Adrenal gland (tissue), 12 donors: Measurements from ENCODE around the gene GBA2. TPM values are rescaled to one million over a fixed set of nuclear protein-coding genes. Genes with fewer than 3 reads are reported as not detected.
A peak's percentile ranks its signal among the peaks of the same experiment; 100 is the strongest.

ENCODE experiments used
- DNase-seq, 7 donors: peaks; one replicate each; pipeline ENCODE4 v3.0.0-alpha.2; 2019 to 2020
- H3K27ac ChIP-seq, 5 donors: fragments of 200-600 bp; sonication (generic) in 4 of 5; 1 replicate in 3 of 5; 2 replicates in 2 of 5; pipeline versions ENCODE4 v1.5.1 to v1.8.0; 2016 to 2020; ENCODE audit warnings: mild to moderate bottlenecking in 1 of 5
- H3K27me3 ChIP-seq: fragments of 200-600 bp; 2 replicates; pipeline ENCODE4 v1.8.0; 2021
- H3K36me3 ChIP-seq, 2 donors: fragments of 200-600 bp; replicated peaks in 1 of 2; 1 replicate in 1 of 2; 2 replicates in 1 of 2; pipeline versions ENCODE4 v1.5.1 to v1.8.0; 2018 to 2022
- H3K4me1 ChIP-seq, 2 donors: fragments of 200-600 bp; replicated peaks in 1 of 2; 1 replicate in 1 of 2; 2 replicates in 1 of 2; pipeline versions ENCODE4 v1.5.1 to v1.8.0; 2018 to 2021
- H3K4me3 ChIP-seq, 4 donors: fragments of 200-600 bp; sonication (generic) in 3 of 4; one replicate each; pipeline ENCODE4 v1.5.1; 2016 to 2018
- H3K9me3 ChIP-seq, 3 donors: fragments of 200-600 bp; sonication (generic) in 1 of 3; replicated peaks in 1 of 3; 1 replicate in 2 of 3; 2 replicates in 1 of 3; pipeline versions ENCODE4 v1.5.1 to v1.8.0; 2016 to 2021
- POLR2A ChIP-seq, 2 donors: fragments of 450-650 bp; IDR thresholded peaks; one replicate each; pipeline ENCODE4 v1.6.1; 2017; ENCODE audit warnings: antibody characterized with exemption in 2 of 2, mild to moderate bottlenecking in 2 of 2, moderate library complexity in 1 of 2
- WGBS, 4 donors: extraction: QIAGEN DNeasy Blood & Tissue Kit in 2 of 4; methylation state at CpG; one replicate each; pipeline versions ENCODE4 v1.1.5 to v1.1.7; 2013 to 2017; 5-methylcytosine and 5-hydroxymethylcytosine counted together
- intact Hi-C, 2 donors: fragments of 100-400 bp; cut with DNase I; formaldehyde crosslinking; loops; one replicate each; pipeline versions ENCODE4 v1.14.1 to v1.15.0; 2022 to 2023
- polyA plus RNA-seq, 3 donors: library from polyadenylated mRNA; stranded (reverse); fragments of 200-250 nt in 2 of 3; fragments of 350-450 nt in 1 of 3; fragmentation: Illumina TruSeq in 1 of 3; extraction: RNeasy Lipid Tissue Mini Kit (QIAGEN cat#74804) in 1 of 3; gene quantifications; one replicate each; pipeline ENCODE4 v1.2.3, GENCODE V29; 2013 to 2014
- total RNA-seq, 9 donors: library from RNA; depleted of rRNA in 4 of 9; stranded (reverse); fragments of >200 nt in 4 of 9; fragments of 120-200 nt in 1 of 9; fragmentation: NEBNext Ultra II Directional in 1 of 9; extraction: Animal tissue kit (Norgen Biotek cat#: 25700) in 1 of 9; gene quantifications; one replicate each; pipeline versions ENCODE4 v1.1.0 to v1.2.4, GENCODE V29; 2013 to 2023
- TF ChIP-seq, protein P1 (sequence below), 6 experiments: fragments of 450-650 bp in 4 of 6; fragments of 200-600 bp in 2 of 6; sonication (generic) in 1 of 6; IDR thresholded peaks; 1 replicate in 5 of 6; 2 replicates in 1 of 6; pipeline versions ENCODE4 v1.5.1 to v1.8.0; 2016 to 2021; ENCODE audit warnings: antibody characterized with exemption in 6 of 6, mild to moderate bottlenecking in 2 of 6, moderate library complexity in 1 of 6
- donor health status: healthy with polysubstance abuse.
- donor health status: Bipolar disorder and iron deficiency.
- donor health status: DM: yes; HTN: yes; CAD: no.
- donor health status: DM: no; HTN: no; CAD: no.
- donor health status: DM: no; HTN: no; CAD: no.
- donor health status: DM: yes; HTN: yes; CAD: no.

The GBA2 gene
- total and polyA plus RNA-seq, 12 donors, result 28.5 to 84.8 (median 52.7) TPM

DNA sequence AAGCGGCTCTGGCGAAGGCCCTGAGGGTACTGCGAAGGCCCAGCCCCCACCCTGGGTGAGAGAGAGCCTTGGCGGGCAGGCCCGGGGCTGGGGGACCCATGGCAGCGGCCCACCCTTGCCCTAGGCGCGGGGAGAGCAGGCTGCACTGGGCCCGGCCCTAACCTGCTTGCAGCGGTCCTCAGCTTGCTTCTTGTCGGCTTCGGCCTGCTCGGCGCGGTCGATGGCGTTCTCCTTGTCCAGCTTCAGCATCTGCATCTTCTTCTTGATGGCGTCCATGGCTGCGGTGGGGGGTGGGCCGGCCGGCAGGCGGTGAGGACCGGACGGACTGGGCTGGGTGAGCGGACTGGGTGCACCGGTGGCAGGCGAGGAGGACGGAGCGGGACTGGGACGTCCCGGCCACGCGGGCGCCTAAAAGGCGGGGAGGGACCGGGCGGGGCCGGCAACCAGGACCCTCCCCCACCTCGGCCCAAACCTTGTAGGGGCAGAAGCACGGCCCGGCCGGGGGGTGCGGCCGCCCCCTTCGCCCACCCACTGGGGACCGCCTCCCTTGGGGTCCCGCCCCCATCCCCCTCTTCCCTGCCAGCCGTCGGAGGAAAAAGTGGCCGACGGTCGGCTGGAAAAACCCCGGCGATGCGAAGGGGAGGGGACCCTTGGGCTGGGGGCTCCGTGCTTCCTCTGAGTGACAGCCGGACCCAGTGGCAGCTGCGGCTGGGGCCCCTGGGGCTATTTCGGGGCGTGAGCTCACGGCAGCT, 59.3 kb downstream of the GBA2 start, which contains the start of gene TPM2:
Gene TPM2, minus strand, starts transcription at position 384 of the 752 bp plus-strand sequence. Its CDS starts 108 bp downstream, at position 276.
- DNase-seq, result peak; percentile 54 to 75 (median 66)
- TF ChIP-seq, protein P1, sequence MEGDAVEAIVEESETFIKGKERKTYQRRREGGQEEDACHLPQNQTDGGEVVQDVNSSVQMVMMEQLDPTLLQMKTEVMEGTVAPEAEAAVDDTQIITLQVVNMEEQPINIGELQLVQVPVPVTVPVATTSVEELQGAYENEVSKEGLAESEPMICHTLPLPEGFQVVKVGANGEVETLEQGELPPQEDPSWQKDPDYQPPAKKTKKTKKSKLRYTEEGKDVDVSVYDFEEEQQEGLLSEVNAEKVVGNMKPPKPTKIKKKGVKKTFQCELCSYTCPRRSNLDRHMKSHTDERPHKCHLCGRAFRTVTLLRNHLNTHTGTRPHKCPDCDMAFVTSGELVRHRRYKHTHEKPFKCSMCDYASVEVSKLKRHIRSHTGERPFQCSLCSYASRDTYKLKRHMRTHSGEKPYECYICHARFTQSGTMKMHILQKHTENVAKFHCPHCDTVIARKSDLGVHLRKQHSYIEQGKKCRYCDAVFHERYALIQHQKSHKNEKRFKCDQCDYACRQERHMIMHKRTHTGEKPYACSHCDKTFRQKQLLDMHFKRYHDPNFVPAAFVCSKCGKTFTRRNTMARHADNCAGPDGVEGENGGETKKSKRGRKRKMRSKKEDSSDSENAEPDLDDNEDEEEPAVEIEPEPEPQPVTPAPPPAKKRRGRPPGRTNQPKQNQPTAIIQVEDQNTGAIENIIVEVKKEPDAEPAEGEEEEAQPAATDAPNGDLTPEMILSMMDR (IDR thresholded peaks at IDR 0.05), result no peak
- peak in 1 of 2 donors; percentile 59 for TF ChIP-seq POLR2A (IDR thresholded peaks at IDR 0.05)
- Histone ChIP-seq H3K4me1 (peaks cover 24 to 37% of the 10 kb centered on the region in 2 donors), H3K36me3 (peaks cover 0 to 10% of the 10 kb centered on the region in 2 donors), H3K27me3 (no peaks in the 10 kb centered on the region), H3K27ac (peak within 1 kb of the TSS; percentile 79 to 93 (median 89)), H3K4me3 (peak within 1 kb of the TSS; percentile 55 to 88 (median 66)), H3K9me3 (no peaks in the 10 kb centered on the region)
- intact Hi-C loops, result loop anchor here in 1 of 2 donors (5.0 kb wide), 1 partner anchor 38 kb away; no protein-coding TSS in a partner anchor
- WGBS, 4 donors, result 13 to 61% (median 28%) methylated on average over 5 to 61 of the region's 61 CpGs

DNA sequence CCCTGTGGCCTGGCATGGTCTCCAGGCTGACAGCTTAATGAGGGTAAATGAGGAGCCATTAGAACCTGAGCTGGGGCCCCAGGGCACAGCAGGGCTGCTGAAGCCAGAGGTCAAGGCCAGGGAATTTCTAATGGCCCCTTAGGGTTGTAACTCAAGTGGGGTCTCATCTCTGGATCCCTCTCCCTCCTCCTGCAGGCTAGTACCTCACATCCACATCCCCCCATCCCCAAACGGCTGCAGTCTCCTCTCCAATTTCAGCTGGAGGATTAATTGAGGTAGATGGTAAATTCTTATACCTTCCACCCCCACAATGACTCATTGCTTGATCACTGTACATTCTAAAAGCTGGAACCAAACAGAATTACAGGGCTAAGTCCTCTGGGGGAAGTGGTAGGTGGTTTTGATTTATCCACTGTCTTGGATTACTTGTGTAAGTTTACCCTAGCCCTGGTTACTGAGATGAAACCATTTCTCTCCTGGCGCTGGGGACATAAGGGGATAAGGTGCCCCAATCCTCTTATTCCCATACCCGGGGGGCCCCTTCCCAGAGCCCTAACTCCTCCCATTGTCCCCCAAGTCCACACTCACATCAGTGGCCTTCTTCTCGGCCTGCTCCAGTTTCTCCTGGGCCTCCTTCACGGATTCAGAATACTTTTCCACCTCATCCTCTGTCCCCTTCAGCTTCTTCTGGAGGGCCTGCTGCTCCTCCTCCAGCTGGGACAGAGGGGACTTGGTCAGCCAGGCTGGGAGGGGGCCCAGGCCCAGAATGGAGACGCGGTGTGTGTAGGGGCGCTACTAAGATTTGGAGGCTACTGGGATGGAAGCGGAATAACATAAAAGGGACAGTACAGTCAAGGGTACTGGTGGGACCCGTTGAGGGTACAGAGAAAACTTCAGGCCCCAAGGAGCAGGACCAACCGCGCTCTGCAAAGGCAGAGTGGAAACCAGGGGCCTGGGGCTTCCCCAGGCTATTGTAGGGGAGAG, 60.2 kb downstream of the GBA2 start:
- intact Hi-C loops, result no loop called here

DNA sequence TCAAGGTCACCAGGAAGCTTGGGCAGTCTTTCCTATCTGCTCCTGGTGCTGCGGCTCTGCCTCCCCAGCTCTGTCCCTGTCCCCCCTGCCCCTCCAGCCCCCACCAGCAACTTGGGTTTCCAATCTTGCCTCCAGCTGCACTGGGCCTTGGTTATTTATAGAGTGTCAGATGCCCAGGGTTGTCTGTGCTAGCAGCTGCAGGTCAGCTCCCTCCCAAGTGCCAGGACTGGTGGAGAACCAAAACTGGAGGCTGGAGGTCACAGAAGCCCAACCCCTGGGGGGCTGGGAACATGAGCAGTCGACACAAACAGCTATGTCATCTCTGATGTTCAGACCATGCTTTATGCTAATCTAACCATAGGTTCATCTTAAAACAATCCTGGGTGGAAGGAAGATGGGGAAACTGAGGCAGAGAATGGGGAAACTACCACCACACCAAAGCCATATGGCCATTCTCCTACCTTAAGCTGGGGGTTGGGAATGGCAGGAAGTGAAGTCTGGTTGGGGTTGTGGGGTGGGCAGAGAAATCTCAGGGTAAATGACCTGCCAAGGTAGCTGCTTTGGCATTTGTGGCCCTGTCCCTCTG, 61.0 kb downstream of the GBA2 start:
- TF ChIP-seq, protein P1 (IDR thresholded peaks at IDR 0.05), result no peak
- TF ChIP-seq POLR2A (IDR thresholded peaks at IDR 0.05), result no peak
- Histone ChIP-seq H3K4me3 (peak overlapping the region in 1 of 4 donors; percentile 70), H3K27ac (peak overlapping the region in 4 of 5 donors; percentile 79 to 93 (median 91)), H3K36me3 (peaks cover 0 to 26% of the 10 kb centered on the region in 2 donors), H3K27me3 (no peaks in the 10 kb centered on the region), H3K9me3 (no peaks in the 10 kb centered on the region), H3K4me1 (peaks cover 24 to 38% of the 10 kb centered on the region in 2 donors)
- WGBS, 4 donors, result 53 to 69% (median 62%) methylated on average over 2 of the region's 2 CpGs
- DNase-seq, result peak in 1 of 7 donors; percentile 68
- intact Hi-C loops, result no loop called here

More for the DNA sequence above, 60.2 kb downstream of the GBA2 start:
- TF ChIP-seq, protein P1 (IDR thresholded peaks at IDR 0.05), result no peak
- TF ChIP-seq POLR2A (IDR thresholded peaks at IDR 0.05), result peak in 1 of 2 donors; percentile 56
- peaks cover 0 to 18% of the 10 kb centered on the region in 2 donors for H3K36me3 ChIP-seq
- no peaks in the 10 kb centered on the region for H3K9me3 ChIP-seq
- H3K4me3 ChIP-seq, result peak overlapping the region in 2 of 4 donors; percentile 55 to 70
- peak overlapping the region; percentile 37 to 93 (median 89) for H3K27ac ChIP-seq
- peaks cover 24 to 35% of the 10 kb centered on the region in 2 donors for H3K4me1 ChIP-seq
- WGBS, 4 donors, result 46 to 58% (median 48%) methylated on average over 12 of the region's 12 CpGs
- no peaks in the 10 kb centered on the region for H3K27me3 ChIP-seq
- DNase-seq, result peak in 1 of 7 donors; percentile 8
